Uterus (tissue), 2 donors: ENCODE data around the gene PDE8A.

Experiments
- POLR2A ChIP-seq, 2 donors: fragments of 450-650 bp; IDR thresholded peaks; one replicate each; pipeline ENCODE4 v1.6.1; 2016; ENCODE audit warnings: antibody characterized with exemption in 2 of 2, mild to moderate bottlenecking in 1 of 2, moderate library complexity in 1 of 2
- TF ChIP-seq, protein P1 (sequence below), 4 experiments: fragments of 200-600 bp in 2 of 4; fragments of 450-650 bp in 2 of 4; sonication (generic) in 2 of 4; IDR thresholded peaks; one replicate each; pipeline ENCODE4 v1.5.1; 2016 to 2019; ENCODE audit warnings: antibody characterized with exemption in 4 of 4, mild to moderate bottlenecking in 2 of 4, moderate library complexity in 1 of 4

DNA sequence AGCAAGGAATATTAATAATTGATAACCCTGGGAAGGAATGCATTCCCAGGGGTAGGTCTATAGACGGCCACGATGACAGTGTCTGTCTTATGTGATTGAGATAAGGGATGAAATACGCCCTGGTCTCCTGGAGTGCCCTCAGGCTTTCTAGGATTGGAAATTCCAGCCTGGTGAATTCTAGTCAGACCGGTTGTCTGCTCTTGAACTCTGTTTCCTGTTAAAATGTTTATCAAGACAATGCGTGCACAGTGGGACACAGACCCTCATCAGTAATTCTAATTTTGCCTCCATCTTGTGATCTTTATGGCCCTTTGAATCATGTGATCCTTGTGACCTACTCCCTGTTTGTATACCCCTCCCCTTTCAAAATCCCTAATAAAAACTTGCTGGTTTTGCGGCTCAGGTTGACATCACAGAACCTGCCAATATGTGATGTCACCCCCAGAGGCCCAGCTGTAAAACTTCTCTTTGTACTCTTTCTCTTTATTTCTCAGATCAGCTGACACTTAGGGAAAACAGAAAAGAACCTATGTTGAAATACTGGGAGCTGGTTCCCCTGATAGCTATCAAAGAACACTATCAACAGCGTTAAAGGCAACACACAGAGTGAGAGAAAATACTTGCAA lies 183.3 kb downstream of the PDE8A start:
- no peak for TF ChIP-seq POLR2A (IDR thresholded peaks at IDR 0.05)
- TF ChIP-seq, protein P1, sequence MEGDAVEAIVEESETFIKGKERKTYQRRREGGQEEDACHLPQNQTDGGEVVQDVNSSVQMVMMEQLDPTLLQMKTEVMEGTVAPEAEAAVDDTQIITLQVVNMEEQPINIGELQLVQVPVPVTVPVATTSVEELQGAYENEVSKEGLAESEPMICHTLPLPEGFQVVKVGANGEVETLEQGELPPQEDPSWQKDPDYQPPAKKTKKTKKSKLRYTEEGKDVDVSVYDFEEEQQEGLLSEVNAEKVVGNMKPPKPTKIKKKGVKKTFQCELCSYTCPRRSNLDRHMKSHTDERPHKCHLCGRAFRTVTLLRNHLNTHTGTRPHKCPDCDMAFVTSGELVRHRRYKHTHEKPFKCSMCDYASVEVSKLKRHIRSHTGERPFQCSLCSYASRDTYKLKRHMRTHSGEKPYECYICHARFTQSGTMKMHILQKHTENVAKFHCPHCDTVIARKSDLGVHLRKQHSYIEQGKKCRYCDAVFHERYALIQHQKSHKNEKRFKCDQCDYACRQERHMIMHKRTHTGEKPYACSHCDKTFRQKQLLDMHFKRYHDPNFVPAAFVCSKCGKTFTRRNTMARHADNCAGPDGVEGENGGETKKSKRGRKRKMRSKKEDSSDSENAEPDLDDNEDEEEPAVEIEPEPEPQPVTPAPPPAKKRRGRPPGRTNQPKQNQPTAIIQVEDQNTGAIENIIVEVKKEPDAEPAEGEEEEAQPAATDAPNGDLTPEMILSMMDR (IDR thresholded peaks at IDR 0.05) = no peak
